BLaER1 treated with 17β-estradiol and CSF1 and Interleukin-3, amounts not matched to agents 10 nM and 100 nM (cell line): Measurements from ENCODE around the gene SNRPD2.

Source experiments
- H3K27ac ChIP-seq, 11 experiments: shearing (Covaris generic); formaldehyde crosslinking; 2 replicates each; pipeline ENCODE4 v1.8.1; 2022
- H3K27me3 ChIP-seq, 11 experiments: shearing (Covaris generic); formaldehyde crosslinking; 2 replicates each; pipeline ENCODE4 v1.8.1; 2022
- H3K36me3 ChIP-seq, 11 experiments: shearing (Covaris generic); formaldehyde crosslinking; 2 replicates each; pipeline ENCODE4 v1.8.1; 2022
- H3K4me1 ChIP-seq, 10 experiments: shearing (Covaris generic); formaldehyde crosslinking; 2 replicates each; pipeline ENCODE4 v1.8.1; 2022
- H3K4me2 ChIP-seq, 11 experiments: shearing (Covaris generic); formaldehyde crosslinking; 2 replicates each; pipeline ENCODE4 v1.8.1; 2022
- H3K4me3 ChIP-seq, 10 experiments: shearing (Covaris generic); formaldehyde crosslinking; 2 replicates each; pipeline ENCODE4 v1.8.1; 2022
- H3K9ac ChIP-seq, 11 experiments: shearing (Covaris generic); formaldehyde crosslinking; 2 replicates each; pipeline ENCODE4 v1.8.1; 2022
- H3K9me3 ChIP-seq, 11 experiments: shearing (Covaris generic); formaldehyde crosslinking; replicated peaks in 1 of 11; 2 replicates each; pipeline ENCODE4 v1.8.1; 2022
- H4K20me1 ChIP-seq, 11 experiments: shearing (Covaris generic); formaldehyde crosslinking; 2 replicates each; pipeline ENCODE4 v1.8.1; 2022
- Cebpa-rat ChIP-seq, 11 experiments: shearing (Covaris generic); IDR thresholded peaks; 2 replicates each; pipeline ENCODE4 v1.8.1; 2022

SNRPD2 gene

GRCh38 chr19:45668342-45668871 lies 23.3 kb downstream of the SNRPD2 start:
- peaks cover 0 to 7% (median 0%) of the 10 kb centered on the region in 11 experiments; a peak in 2 of 22 replicates for H3K9me3 ChIP-seq
- H4K20me1 ChIP-seq: peaks cover 0 to 12% (median 0%) of the 10 kb centered on the region in 11 experiments; a peak in 5 of 22 replicates
- peaks cover 34 to 68% (median 60%) of the 10 kb centered on the region in 11 experiments for H3K27me3 ChIP-seq
- peaks cover 24 to 43% (median 36%) of the 10 kb centered on the region in 10 experiments for H3K4me1 ChIP-seq
- no peaks in the 10 kb centered on the region for H3K36me3 ChIP-seq
- H3K4me2 ChIP-seq: peak overlapping the region; percentile 83 to 100 (median 91)
- peak overlapping the region; percentile 29 to 67 (median 53); a peak in 19 of 22 replicates for H3K9ac ChIP-seq
- peak overlapping the region in 2 of 11 experiments; percentile 6 to 28; a peak in 2 of 22 replicates for H3K27ac ChIP-seq
- TF ChIP-seq Cebpa-rat (IDR thresholded peaks at IDR 0.05): no peak
- H3K4me3 ChIP-seq: peak overlapping the region; percentile 49 to 71 (median 55)

- H3K36me3 ChIP-seq: no peaks in the 10 kb centered on the region
- peaks cover 25 to 43% (median 36%) of the 10 kb centered on the region in 10 experiments for H3K4me1 ChIP-seq
- H3K4me2 ChIP-seq: peak within 1 kb of the TSS; percentile 83 to 100 (median 91)
- peak within 1 kb of the TSS; percentile 49 to 71 (median 55) for H3K4me3 ChIP-seq
- peaks cover 34 to 64% (median 58%) of the 10 kb centered on the region in 11 experiments for H3K27me3 ChIP-seq
- peak within 1 kb of the TSS in 2 of 11 experiments; percentile 6 to 28; a peak in 2 of 22 replicates for H3K27ac ChIP-seq
- TF ChIP-seq Cebpa-rat (IDR thresholded peaks at IDR 0.05): no peak
- H3K9me3 ChIP-seq: peaks cover 0 to 7% (median 0%) of the 10 kb centered on the region in 11 experiments; a peak in 2 of 22 replicates
- peaks cover 0 to 12% (median 0%) of the 10 kb centered on the region in 11 experiments; a peak in 5 of 22 replicates for H4K20me1 ChIP-seq
- H3K9ac ChIP-seq: peak within 1 kb of the TSS; percentile 29 to 67 (median 53); a peak in 19 of 22 replicates
Measured at GRCh38 chr19:45667620-45668341, 24.0 kb downstream of the SNRPD2 start, which contains the start of gene GIPR. GIPR (plus strand) TSS chr19:45668221; CDS start chr19:45669521, 1,300 bp downstream.

- Histone ChIP-seq H3K4me3 (no peak overlapping the region), H3K27me3 (peaks cover 17 to 33% (median 26%) of the 10 kb centered on the region in 11 experiments), H3K9me3 (no peaks in the 10 kb centered on the region), H3K4me1 (peaks cover 25 to 39% (median 33%) of the 10 kb centered on the region in 10 experiments), H3K9ac (peak overlapping the region in 1 of 11 experiments; percentile 31; a peak in 1 of 22 replicates), H3K27ac (no peak overlapping the region; a peak in 1 of 22 replicates), H4K20me1 (peaks cover 0 to 8% (median 0%) of the 10 kb centered on the region in 11 experiments; a peak in 3 of 22 replicates), H3K4me2 (peak overlapping the region; percentile 48 to 81 (median 59); a peak in 20 of 22 replicates), H3K36me3 (no peaks in the 10 kb centered on the region)
- no peak for TF ChIP-seq Cebpa-rat (IDR thresholded peaks at IDR 0.05)
Measured at GRCh38 chr19:45664575-45664974, 27.2 kb downstream of the SNRPD2 start.

GRCh38 chr19:45663800-45664199 lies 28.0 kb downstream of the SNRPD2 start:
- Histone ChIP-seq H3K4me2 (peak overlapping the region; percentile 48 to 81 (median 59)), H3K9ac (peak overlapping the region in 2 of 11 experiments; percentile 29 to 31; a peak in 2 of 22 replicates)
- no peak for TF ChIP-seq Cebpa-rat (IDR thresholded peaks at IDR 0.05)

GRCh38 chr19:45660636-45661035 lies 31.1 kb downstream of the SNRPD2 start:
- H3K9ac ChIP-seq: no peak overlapping the region
- TF ChIP-seq Cebpa-rat (IDR thresholded peaks at IDR 0.05): no peak
- H3K27me3 ChIP-seq: no peaks in the 10 kb centered on the region
- H3K9me3 ChIP-seq: no peaks in the 10 kb centered on the region
- H3K4me1 ChIP-seq: peaks cover 9 to 15% (median 12%) of the 10 kb centered on the region in 10 experiments
- H3K4me2 ChIP-seq: no peak overlapping the region
- no peaks in the 10 kb centered on the region for H3K36me3 ChIP-seq
- no peak overlapping the region for H3K4me3 ChIP-seq
- H4K20me1 ChIP-seq: peaks cover 0 to 8% (median 0%) of the 10 kb centered on the region in 11 experiments; a peak in 1 of 22 replicates
- no peak overlapping the region for H3K27ac ChIP-seq

More at GRCh38 chr19:45663800-45664199, 28.0 kb downstream of the SNRPD2 start:
- Histone ChIP-seq H3K9me3 (no peaks in the 10 kb centered on the region), H4K20me1 (peaks cover 0 to 8% (median 0%) of the 10 kb centered on the region in 11 experiments; a peak in 2 of 22 replicates), H3K27ac (peak overlapping the region in 5 of 11 experiments; percentile 17 to 50 (median 42); a peak in 6 of 22 replicates), H3K4me3 (no peak overlapping the region), H3K27me3 (peaks cover 9 to 25% (median 18%) of the 10 kb centered on the region in 11 experiments), H3K4me1 (peaks cover 20 to 32% (median 26%) of the 10 kb centered on the region in 10 experiments), H3K36me3 (no peaks in the 10 kb centered on the region)

GRCh38 chr19:45659096-45659729 lies 32.5 kb downstream of the SNRPD2 start:
- H3K27me3 ChIP-seq: no peaks in the 10 kb centered on the region
- H3K36me3 ChIP-seq: no peaks in the 10 kb centered on the region
- no peaks in the 10 kb centered on the region for H3K9me3 ChIP-seq
- no peak overlapping the region for H3K4me2 ChIP-seq
- no peak for TF ChIP-seq Cebpa-rat (IDR thresholded peaks at IDR 0.05)
- H3K27ac ChIP-seq: no peak overlapping the region
- H3K4me3 ChIP-seq: no peak overlapping the region
- peaks cover 5 to 10% (median 7%) of the 10 kb centered on the region in 10 experiments for H3K4me1 ChIP-seq
- H3K9ac ChIP-seq: no peak overlapping the region
- peaks cover 0 to 8% (median 0%) of the 10 kb centered on the region in 11 experiments; a peak in 1 of 22 replicates for H4K20me1 ChIP-seq

GRCh38 chr19:45657520-45658167 lies 34.1 kb downstream of the SNRPD2 start:
- H4K20me1 ChIP-seq: peaks cover 0 to 8% (median 0%) of the 10 kb centered on the region in 11 experiments; a peak in 1 of 22 replicates
- no peak overlapping the region for H3K9ac ChIP-seq
- TF ChIP-seq Cebpa-rat (IDR thresholded peaks at IDR 0.05): no peak
- H3K36me3 ChIP-seq: no peaks in the 10 kb centered on the region
- peaks cover 0 to 5% (median 0%) of the 10 kb centered on the region in 10 experiments; a peak in 4 of 20 replicates for H3K4me1 ChIP-seq
- no peak overlapping the region for H3K27ac ChIP-seq
- H3K9me3 ChIP-seq: no peaks in the 10 kb centered on the region
- H3K4me3 ChIP-seq: no peak overlapping the region
- H3K27me3 ChIP-seq: no peaks in the 10 kb centered on the region
- H3K4me2 ChIP-seq: no peak overlapping the region

GRCh38 chr19:45655073-45655472 lies 36.7 kb downstream of the SNRPD2 start:
- Histone ChIP-seq H3K9ac (no peak overlapping the region), H4K20me1 (peaks cover 0 to 8% (median 0%) of the 10 kb centered on the region in 11 experiments; a peak in 1 of 22 replicates), H3K4me3 (no peak overlapping the region), H3K27me3 (no peaks in the 10 kb centered on the region), H3K4me1 (peaks cover 0 to 5% (median 0%) of the 10 kb centered on the region in 10 experiments; a peak in 5 of 20 replicates), H3K9me3 (no peaks in the 10 kb centered on the region), H3K36me3 (no peaks in the 10 kb centered on the region), H3K27ac (no peak overlapping the region), H3K4me2 (no peak overlapping the region)
- TF ChIP-seq Cebpa-rat (IDR thresholded peaks at IDR 0.05): no peak
